GM18498 (cell line): Measurements from ENCODE around the gene ARHGEF4.
"Not testable (repeated sequence)": the region's sequence is repeated elsewhere in the genome, so short reads cannot be mapped to it uniquely, and the experiment has no call there.

ENCODE experiments used
- ATAC-seq: cut with Tn5 transposase; IDR thresholded peaks from one replicate; pipeline ENCODE4 v1.9.1; 2021; ENCODE audit warnings: mild to moderate bottlenecking, moderate library complexity; ENCODE audit not compliant: unreplicated experiment

The ARHGEF4 gene

GRCh38 chr2:131046028-131046917 is 209.6 kb downstream of the ARHGEF4 start:
- ATAC-seq, result no peak

DNA sequence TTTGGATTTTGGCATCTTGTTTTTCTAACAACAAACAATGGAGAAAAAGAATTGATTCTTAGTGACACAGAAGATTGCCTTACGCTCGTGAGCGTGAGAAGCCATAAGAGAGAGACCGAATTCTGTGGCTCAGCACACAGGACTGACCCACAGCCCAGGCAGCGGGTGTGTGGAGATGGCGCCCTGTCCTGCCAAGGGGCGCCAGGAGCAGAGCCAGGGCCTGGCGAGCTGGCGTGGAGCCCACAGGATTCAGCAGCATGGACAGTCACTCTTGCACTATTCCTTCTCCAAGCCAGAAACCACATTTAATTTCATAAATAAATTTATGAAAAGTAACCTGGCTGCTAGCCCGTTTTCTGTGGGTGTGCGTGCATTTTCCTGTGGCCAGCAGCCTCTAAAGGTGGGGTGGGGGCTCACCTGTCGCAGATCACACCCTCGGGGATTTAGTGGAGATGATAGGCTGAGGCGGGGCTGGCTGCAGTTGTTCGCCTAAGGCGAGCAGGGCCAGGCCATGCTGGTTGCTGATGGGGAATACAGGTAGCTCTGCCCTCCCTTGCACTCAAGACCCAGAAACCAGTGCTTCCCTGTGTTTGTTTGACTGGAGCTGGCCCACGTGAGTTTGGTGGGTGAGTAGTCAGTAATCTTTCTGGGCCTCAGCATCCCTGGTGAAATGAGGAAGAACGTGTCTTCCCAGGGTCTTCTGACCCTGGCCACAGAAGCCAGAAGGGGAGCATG is 210.4 kb downstream of the ARHGEF4 start:
- no peak for ATAC-seq

DNA sequence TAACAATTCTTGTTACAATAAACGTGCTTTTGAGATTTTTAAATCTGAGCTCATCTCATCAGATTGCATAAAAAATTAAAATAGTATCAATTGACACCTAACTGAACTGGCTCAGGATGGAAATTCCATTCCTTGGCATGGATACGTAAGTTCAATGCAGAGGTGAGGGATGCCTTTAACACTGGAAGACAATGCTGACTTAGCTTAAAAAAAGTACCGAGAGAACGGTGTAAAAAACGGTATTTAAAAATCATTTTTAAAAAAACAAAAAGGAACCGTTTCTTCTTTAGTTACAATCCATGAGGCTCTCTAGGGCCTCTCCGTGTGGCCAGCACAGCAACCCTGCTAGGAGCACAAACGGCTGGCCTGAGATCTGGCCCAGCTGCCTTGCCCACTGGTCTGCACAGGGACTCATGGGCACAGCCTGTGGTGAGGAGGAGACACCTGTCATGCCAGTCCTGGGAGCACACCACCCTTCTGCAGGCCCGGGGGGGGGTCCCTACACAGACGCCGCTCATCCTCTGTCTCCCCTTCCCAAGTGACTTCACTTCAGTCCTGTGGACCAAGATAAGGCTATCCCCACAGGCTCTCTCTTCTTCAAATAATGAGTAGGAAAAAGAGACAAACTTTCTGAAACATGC is 211.3 kb downstream of the ARHGEF4 start:
- ATAC-seq, result no peak

DNA sequence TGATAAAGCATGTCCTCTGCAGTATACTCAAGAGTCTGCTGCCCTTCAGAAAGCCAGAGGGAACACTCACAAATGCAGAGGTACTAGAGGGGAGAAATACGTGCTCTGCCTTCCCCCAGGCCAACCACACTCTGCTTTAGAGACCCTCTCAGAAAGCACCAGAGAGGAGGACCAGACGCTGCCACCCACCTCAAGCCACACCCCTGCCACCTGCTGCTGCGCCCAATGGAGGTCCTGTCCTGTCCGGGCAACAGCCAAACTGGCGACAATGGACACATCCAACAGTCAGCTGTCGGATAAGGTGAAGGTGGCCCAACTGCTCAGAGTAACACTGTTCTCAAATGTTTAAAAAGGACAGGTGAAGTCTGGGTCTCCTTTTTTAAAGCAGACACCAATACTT is 211.9 kb downstream of the ARHGEF4 start:
- no peak for ATAC-seq

DNA sequence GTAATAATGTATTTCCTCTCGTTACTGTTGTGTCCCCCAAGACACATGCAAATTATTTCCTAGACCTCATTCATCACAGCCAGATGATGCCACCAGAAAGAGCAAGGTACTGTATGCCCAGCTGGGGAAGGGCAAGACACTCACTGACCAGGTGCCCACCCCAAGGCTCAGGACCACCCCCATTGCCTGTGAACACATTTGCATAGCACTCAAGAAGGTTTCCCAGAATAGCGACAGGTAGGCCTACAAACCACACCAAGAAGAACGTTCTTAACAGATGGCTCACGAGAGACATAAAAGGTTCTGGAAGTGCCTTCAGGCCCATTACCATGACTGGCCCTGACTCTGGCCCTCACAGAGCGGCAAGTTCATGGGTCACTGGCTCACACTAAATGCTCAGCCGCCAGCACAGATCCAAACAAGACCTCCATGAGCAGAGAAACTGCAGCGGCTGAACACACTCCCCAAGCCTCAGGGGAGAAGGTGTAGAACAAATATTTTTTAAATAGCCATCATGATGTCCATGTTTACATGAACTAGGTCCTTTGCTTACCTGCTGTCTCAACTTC is 212.5 kb downstream of the ARHGEF4 start:
- no peak for ATAC-seq

- ATAC-seq, result no peak
These were observed 214.2 kb downstream of the ARHGEF4 start for GRCh38 chr2:131050896-131051295.

DNA sequence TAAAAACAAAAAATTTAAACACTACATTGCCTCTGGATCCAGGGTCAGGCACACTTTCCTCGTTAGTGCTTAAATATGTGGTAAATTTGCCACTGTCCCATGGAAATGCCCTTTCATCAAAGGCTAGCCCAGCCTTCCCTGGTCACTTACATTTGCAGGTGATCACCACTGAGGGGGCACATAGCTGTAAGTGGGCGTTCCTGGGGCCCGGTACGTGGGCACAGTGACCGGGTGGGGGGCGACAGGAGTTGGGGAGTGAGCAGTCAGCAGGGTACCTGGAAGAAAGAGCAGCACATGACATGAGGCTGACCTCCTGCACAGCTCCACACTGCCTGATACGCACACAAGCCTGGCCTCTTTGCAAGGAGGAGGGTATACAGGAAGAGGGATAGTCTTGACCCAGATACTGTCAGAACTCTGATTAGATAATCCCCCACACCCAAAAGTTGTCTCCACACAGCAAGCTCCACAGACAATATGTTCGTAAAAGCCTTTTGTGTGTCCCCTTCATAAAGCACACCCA is 216.1 kb downstream of the ARHGEF4 start:
- ATAC-seq, result no peak

DNA sequence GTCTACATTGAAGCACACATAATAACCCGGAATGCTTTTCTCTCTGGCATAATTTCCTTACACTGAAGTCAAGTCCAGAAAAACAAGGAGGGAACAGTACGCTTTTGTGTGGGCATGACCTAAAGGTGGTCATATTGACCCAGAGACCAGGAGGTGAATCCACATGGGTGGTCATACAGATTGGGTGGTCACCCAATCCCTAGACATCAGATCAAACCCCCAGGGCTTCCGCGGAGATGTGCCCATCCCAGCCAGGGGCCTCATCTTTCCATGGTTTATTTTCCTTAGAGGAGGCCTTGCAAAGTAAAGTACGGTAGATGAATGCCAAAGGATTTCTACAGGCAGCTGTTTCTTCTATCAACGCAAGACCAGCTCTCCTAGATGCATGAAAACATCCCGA is 217.8 kb downstream of the ARHGEF4 start:
- ATAC-seq, result no peak

- ATAC-seq, result no peak
These were observed 218.7 kb downstream of the ARHGEF4 start for GRCh38 chr2:131055169-131056065.

GRCh38 chr2:131056204-131056931 is 219.7 kb downstream of the ARHGEF4 start:
- ATAC-seq, result no peak

- no peak for ATAC-seq
These were observed 220.2 kb downstream of the ARHGEF4 start for GRCh38 chr2:131056932-131057287.

DNA sequence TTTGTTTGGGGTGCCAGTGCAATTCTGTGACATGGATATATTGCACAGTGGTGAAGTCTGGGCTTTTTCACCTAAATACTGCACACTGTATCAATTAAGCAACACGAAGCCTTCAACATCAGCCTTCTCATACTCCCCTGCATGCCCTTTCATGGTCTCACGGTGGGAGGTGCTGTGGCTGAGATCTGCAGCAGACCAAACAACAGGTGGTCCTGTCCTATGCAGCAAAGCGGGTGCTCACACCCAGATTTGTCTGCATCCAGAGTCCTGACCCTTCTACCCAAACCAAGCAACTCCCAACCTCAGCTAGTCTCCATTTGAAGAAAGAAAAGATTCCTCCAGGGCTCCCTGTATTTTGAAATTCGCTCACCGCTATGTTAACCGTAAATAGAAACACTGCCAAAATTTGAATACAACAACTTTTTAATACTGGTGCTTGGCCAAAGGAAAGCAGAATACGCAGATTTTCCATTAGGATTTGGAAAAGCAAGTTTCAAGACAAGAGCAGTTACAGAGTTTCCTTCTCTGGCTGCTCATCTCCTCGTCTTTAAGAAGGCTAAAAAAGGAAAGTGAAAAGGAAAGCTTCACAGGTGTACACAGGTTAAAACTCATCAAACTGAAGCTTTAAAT is 221.6 kb downstream of the ARHGEF4 start:
- no peak for ATAC-seq

DNA sequence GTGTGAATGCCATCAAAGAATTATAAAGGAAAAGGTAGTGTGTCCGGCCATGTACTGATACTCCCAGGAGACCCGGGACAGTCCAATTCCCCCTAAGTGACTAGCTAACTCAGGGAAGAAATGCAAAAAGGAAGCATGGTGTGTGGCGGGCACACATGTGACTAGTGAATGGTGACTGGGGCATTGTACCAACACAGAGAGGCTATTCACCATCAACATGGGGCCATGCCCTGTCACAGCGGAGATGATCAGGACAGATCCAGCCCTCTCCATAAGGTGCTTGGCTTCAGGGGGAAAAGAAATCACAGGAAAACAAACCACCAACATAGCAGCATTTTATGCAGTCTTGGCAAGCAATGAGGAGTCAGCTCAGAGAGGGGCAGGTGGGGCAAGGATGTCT is 222.2 kb downstream of the ARHGEF4 start:
- no peak for ATAC-seq

GRCh38 chr2:131063501-131064283 is 227.0 kb downstream of the ARHGEF4 start:
- no peak for ATAC-seq

- no peak for ATAC-seq
These were observed 228.1 kb downstream of the ARHGEF4 start for GRCh38 chr2:131064589-131065512.

GRCh38 chr2:131067465-131068125 is 230.9 kb downstream of the ARHGEF4 start:
- ATAC-seq, result no peak

DNA sequence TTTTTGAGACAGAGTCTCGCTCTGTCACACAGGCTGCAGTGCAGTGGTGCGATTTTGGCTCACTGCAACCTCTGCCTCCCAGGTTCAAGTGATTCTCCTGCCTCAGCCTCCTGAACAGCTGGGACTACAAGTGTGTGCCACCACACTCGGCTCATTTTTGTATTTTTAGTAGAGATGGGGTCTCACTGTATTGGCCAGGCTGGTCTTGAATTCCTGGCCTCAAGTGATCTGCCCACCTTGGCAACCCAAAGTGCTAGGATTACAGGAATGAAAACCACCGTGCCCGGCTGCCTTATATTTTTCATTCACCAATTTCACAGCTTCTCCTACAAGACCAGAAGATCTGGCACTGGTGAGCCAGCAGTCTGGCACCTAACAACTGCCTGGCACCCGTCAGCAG is 231.5 kb downstream of the ARHGEF4 start:
- not testable (repeated sequence) for ATAC-seq
